Cardiac muscle cell (in vitro differentiated cells and primary cell): Measurements from ENCODE around the gene MAN1B1. TPM values are rescaled to one million over a fixed set of nuclear protein-coding genes. Genes with fewer than 3 reads are reported as not detected.
"Not testable (repeated sequence)": the region's sequence is repeated elsewhere in the genome, so short reads cannot be mapped to it uniquely, and the experiment has no call there.

Experiments used
- DNase-seq, 2 donors: peaks; one replicate each; pipeline versions ENCODE4 v3.0.0 to v3.0.0-alpha.2; 2010 to 2017; ENCODE audit warnings: low read depth in 1 of 2, low spot score in 1 of 2
- H3K27ac ChIP-seq: fragments of 200-600 bp; sonication (generic); 2 replicates; pipeline ENCODE4 v1.5.1; 2016
- H3K27me3 ChIP-seq: fragments of 200-600 bp; sonication (generic); 2 replicates; pipeline ENCODE4 v1.6.0; 2016; ENCODE audit warnings: control low read depth
- H3K36me3 ChIP-seq: fragments of 200-600 bp; sonication (generic); 2 replicates; pipeline ENCODE4 v1.5.1; 2016; ENCODE audit warnings: control low read depth
- H3K4me1 ChIP-seq: fragments of 200-600 bp; sonication (generic); 2 replicates; pipeline ENCODE4 v1.8.1; 2017; ENCODE audit warnings: low read depth, mild to moderate bottlenecking, mixed run types
- H3K4me3 ChIP-seq: fragments of 200-600 bp; sonication (generic); 2 replicates; pipeline ENCODE4 v1.5.1; 2016; ENCODE audit warnings: mild to moderate bottlenecking
- H3K9me3 ChIP-seq: fragments of 200-600 bp; sonication (generic); 2 replicates; pipeline ENCODE4 v1.5.1; 2017; ENCODE audit warnings: low read depth, mild to moderate bottlenecking, control low read depth
- CTCF ChIP-seq: IDR thresholded peaks from 2 replicates; pipeline ENCODE4 v1.5.1; 2012; ENCODE audit warnings: low read depth, mild to moderate bottlenecking, low read length
- polyA plus RNA-seq: library from polyadenylated mRNA; unstranded; fragments of >200 nt; fragmentation: Nextera tagmentation; extraction: Ambion mirVana; gene quantifications from 2 replicates; pipeline ENCODE4 v1.2.1, GENCODE V29; 2016
- total RNA-seq: library from RNA; depleted of rRNA; stranded (reverse); fragments of >200 nt; gene quantifications from 2 replicates; pipeline ENCODE4 v1.2.3, GENCODE V29; 2016

MAN1B1 gene
- total and polyA plus RNA-seq, 2 experiments from 2014 or later = 67.6 to 73.3 TPM

DNA sequence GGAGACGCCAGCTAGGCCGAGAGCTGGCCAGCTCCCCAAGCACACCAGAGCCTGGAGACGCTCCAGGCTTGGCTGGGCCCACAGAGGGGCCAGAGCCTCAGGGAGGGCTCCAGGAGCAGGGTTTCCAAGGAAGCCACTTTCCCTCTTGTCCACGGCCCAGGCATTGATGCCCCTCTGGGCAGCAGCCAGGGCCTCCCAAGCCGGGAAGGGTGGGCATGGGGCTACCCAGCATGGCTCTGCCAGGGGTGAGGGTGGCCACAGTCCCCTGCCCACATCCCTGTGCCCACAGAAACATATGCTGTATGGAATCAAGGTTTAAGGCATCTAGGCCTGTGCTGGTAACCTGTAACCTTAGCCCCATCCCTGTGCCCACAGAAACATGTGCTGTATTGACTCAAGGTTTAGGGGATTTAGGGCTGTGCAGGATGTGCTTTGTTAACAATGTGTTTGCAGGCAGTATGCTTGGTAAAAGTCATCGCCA is 29.3 kb downstream of the MAN1B1 start:
- DNase-seq = no peak
- H3K4me1 ChIP-seq = peaks cover 29% of the 10 kb centered on the region
- H3K27ac ChIP-seq = peak overlapping the region; percentile 97
- H3K36me3 ChIP-seq = no peaks in the 10 kb centered on the region
- H3K27me3 ChIP-seq = peaks cover 6% of the 10 kb centered on the region
- H3K9me3 ChIP-seq = no peaks in the 10 kb centered on the region
- TF ChIP-seq CTCF = no peak
- no peak overlapping the region for H3K4me3 ChIP-seq

GRCh38 chr9:137116728-137117127 is 29.9 kb downstream of the MAN1B1 start:
- peaks cover 29% of the 10 kb centered on the region for H3K4me1 ChIP-seq
- peak overlapping the region; percentile 97 for H3K27ac ChIP-seq
- H3K36me3 ChIP-seq = no peaks in the 10 kb centered on the region
- no peak for TF ChIP-seq CTCF
- peak; percentile 57 to 64 for DNase-seq
- H3K9me3 ChIP-seq = no peaks in the 10 kb centered on the region
- H3K4me3 ChIP-seq = no peak overlapping the region
- peaks cover 6% of the 10 kb centered on the region for H3K27me3 ChIP-seq

DNA sequence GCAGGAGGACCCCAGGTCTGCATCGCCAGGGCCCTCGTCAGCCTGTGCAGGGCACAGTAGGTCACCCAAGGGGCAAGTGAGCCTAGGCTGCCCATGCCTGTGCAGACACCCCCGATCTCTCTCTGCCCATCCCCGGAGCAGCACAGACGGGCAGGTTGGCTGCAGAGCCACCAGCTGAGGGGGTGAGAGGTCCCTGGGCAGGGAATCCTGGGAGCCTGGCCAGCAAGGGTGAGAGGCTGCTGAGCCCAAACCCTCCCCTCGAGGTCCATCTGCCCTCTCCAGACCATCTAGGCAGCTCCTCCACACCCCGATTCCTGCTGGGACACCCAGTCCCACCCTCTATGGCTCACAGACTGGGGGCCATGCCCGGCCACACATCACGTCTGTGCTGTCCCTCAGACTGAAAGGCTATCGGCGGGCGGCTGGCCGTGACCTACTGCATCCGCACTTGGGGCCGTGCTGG is 30.5 kb downstream of the MAN1B1 start:
- peaks cover 29% of the 10 kb centered on the region for H3K4me1 ChIP-seq
- H3K27me3 ChIP-seq = peaks cover 6% of the 10 kb centered on the region
- no peak overlapping the region for H3K4me3 ChIP-seq
- DNase-seq = no peak
- H3K9me3 ChIP-seq = no peaks in the 10 kb centered on the region
- peak overlapping the region; percentile 97 for H3K27ac ChIP-seq
- TF ChIP-seq CTCF = no peak
- H3K36me3 ChIP-seq = no peaks in the 10 kb centered on the region

DNA sequence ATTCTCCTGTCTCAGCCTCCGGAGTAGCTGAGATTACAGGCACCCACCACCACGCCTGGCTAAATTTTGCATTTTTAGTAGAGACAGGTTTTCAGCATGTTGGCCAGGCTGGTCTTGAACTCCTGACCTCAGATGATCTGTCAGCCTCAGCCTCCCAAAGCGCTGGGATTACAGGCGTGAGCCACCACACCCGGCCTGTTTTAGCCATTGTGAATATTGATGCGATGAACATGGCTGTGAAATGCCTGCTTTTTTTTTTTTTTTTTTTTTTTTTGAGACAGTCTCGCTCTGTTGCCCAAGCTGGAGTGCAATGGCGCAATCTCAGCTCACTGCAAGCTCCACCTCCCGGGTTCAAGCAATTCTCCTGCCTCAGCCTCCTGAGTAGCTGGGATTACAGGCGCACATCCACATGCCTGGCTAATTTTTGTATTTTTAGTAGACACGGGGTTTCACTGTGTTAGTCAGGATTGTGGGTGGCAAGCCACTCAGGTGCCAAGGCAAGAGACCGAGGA is 31.4 kb downstream of the MAN1B1 start:
- Histone ChIP-seq H3K4me1 (peaks cover 29% of the 10 kb centered on the region), H3K27ac (peak overlapping the region; percentile 97)
- H3K4me3 ChIP-seq, H3K27me3 ChIP-seq, DNase-seq, H3K9me3 ChIP-seq, H3K36me3 ChIP-seq: not testable (repeated sequence)

- H3K4me1 ChIP-seq, H3K4me3 ChIP-seq, DNase-seq, H3K27me3 ChIP-seq, H3K36me3 ChIP-seq, H3K27ac ChIP-seq, H3K9me3 ChIP-seq: not testable (repeated sequence)
These were observed 35.4 kb downstream of the MAN1B1 start for GRCh38 chr9:137121927-137122795.

DNA sequence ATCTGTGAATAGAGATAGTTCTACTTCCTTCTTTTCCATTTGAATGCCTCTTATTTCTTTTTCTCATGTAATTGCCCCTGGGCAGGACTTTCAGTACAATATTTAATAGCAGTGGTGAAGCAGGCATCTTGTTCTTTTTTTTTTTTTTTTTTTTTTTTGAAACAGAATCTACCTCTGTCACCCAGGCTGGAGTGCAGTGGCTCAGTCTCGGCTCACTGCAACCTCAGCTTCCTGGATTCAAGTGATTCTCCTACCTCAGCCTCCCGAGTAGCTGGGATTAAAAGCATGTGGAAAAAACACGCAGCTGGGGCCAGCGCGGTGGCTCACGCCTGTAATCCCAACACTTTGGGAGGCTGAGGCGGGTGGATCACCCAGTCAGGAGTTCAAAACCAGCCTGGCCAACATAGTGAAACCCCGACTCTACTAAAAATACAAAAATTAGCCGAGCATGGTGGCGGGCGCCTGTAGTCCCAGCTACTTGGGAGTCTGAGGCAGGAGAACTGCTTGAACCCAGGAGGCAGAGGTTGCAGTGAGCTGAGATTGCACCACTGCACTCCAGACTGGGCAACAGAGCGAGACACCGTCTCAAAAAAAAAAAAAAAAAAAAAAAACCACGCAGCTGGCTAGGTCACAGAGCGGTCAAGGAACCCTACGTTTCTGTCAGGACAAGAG is 36.1 kb downstream of the MAN1B1 start:
- H3K27ac ChIP-seq, H3K4me1 ChIP-seq, H3K4me3 ChIP-seq, DNase-seq, H3K9me3 ChIP-seq, H3K36me3 ChIP-seq, H3K27me3 ChIP-seq: not testable (repeated sequence)

DNA sequence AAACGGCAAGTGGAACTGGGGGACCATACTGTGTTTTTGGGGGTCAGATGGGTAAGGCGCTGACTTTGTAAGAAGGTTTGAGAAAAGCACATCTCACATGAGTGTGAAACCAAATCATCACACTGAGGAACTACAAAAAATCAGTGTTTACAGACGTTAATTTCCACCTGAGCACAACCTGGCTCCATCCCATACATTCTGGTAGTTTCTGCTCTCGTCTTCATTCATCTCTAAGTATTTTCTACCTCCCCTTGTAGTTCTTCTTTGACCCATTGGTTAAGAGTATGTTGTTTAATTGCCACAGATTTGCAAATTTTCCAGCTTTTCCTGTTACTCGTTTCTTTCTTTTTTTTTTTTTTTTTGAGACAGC is 36.7 kb downstream of the MAN1B1 start:
- TF ChIP-seq CTCF = no peak
- DNase-seq = no peak
- Histone ChIP-seq H3K9me3 (no peaks in the 10 kb centered on the region), H3K27me3 (no peaks in the 10 kb centered on the region), H3K36me3 (no peaks in the 10 kb centered on the region), H3K27ac (no peak overlapping the region), H3K4me1 (no peaks in the 10 kb centered on the region), H3K4me3 (no peak overlapping the region)

DNA sequence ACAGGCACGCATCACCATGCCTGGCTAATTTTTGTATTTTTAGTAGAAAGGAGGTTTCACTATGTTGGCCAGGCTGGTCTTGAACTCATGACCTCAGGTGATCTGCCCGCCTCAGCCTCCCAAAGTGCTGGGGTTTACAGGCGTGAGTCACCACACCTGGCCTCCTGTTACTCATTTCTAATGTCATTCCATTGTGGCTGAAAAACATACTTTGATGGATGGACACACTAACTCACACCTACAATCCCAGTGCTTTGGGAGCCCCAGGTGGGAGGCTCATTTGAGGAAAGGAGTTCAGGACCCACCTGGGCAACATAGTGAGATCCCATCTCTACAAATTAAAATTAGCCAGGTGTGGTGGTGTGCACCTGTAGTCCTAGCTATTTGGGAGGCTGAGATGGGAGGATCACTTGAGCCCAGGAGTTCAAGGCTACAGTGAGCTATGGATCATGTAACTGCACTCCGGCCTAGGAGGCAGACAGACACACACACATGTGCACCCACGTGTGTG is 37.2 kb downstream of the MAN1B1 start:
- not testable (repeated sequence) for H3K27me3 ChIP-seq, H3K4me3 ChIP-seq, H3K27ac ChIP-seq, H3K36me3 ChIP-seq, H3K4me1 ChIP-seq, H3K9me3 ChIP-seq, DNase-seq
